ENCODE measurements around the gene BRICD5. TPM values are rescaled to one million over a fixed set of nuclear protein-coding genes. Genes with fewer than 3 reads are reported as not detected.

Gene BRICD5
- total and polyA plus RNA-seq, 2 experiments from 2014 or later, result 0.56 to 2.9 TPM

DNA sequence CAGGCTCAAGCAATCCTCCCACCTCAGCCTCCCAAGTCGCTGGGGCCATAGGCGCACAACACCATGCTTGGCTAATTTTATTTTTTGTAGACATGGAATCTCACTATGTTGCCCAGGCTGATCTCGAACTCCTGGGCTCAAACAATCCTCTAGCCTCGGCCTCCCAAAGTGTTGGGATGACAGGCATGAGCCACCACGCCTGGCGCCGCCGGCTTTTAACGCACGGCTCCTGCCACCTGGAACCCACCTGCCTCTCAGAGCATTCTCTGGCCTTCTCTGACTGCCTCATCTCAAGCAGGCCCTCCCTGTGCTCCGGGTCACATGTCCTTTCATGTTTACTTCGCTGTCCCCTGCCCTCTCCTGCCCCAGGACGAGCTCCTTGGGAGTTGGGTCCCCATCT lies 24.6 kb downstream of the BRICD5 start:
- no peaks in the 10 kb centered on the region for H3F3A ChIP-seq (ENCODE audit: insufficient read depth)
- no peak overlapping the region for H3K4me2 ChIP-seq (ENCODE audit: unreplicated experiment)
- H3K9me2 ChIP-seq (ENCODE audit: insufficient read depth), result no peaks in the 10 kb centered on the region
- no peak for DNase-seq
- no peaks in the 10 kb centered on the region for H3K4me1 ChIP-seq (ENCODE audit: insufficient read depth)
- H4K20me1 ChIP-seq (ENCODE audit: insufficient read depth), result no peaks in the 10 kb centered on the region
- no peaks in the 10 kb centered on the region for H3K36me3 ChIP-seq (ENCODE audit: low read depth)
- H3K9ac ChIP-seq, result no peak overlapping the region
- WGBS, 2 experiments (ENCODE audit: low coverage in 1 of 2, low lambda C conversion rate in 2 of 2, missing lambda C conversion rate in 2 of 2), result 78 to 80% methylated on average over 12 to 13 of the region's 13 CpGs
- no peak overlapping the region for H3K27ac ChIP-seq
- no peak overlapping the region for H3K4me3 ChIP-seq
- TF ChIP-seq EZH2 (IDR thresholded peaks at IDR 0.05; ENCODE audit: insufficient read depth, poor library complexity, severe bottlenecking), result no peak
- no peak for TF ChIP-seq EZH2phosphoT487 (IDR thresholded peaks at IDR 0.05; ENCODE audit: insufficient read depth, low read depth)
- H2AFZ ChIP-seq, result no peak overlapping the region
- in situ Hi-C loops (cut with MboI), result no loop called here
- H3K27me3 ChIP-seq (replicated peaks; ENCODE audit: insufficient read depth), result no peaks in the 10 kb centered on the region
- H3K79me2 ChIP-seq (ENCODE audit: insufficient read depth), result no peaks in the 10 kb centered on the region
- no peaks in the 10 kb centered on the region for H3K9me3 ChIP-seq (ENCODE audit: low read depth)

DNA sequence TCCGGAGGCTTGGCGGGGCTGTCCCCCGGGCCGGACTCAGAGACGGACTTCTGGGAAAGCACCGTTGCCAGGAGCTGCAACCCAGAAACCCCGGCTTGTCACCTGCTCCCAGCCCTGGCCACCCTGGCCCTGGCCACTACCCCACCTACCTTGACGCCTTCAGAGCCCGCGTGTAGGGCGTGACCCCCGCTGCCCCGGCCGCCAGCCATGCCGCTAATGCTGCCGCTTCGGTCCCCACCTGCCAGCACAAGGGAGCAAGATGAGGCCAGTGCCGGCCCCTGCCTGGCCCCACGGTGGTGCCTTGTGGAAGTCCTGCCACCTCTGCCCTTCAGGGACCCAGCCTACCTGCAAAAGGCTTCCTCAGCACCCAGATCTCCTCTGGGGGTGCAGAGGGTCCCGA lies 25.7 kb downstream of the BRICD5 start:
- Histone ChIP-seq H3K4me2 (ENCODE audit: unreplicated experiment) (no peak overlapping the region), H3K9ac (no peak overlapping the region), H4K20me1 (ENCODE audit: insufficient read depth) (no peaks in the 10 kb centered on the region), H3K27me3 (replicated peaks; ENCODE audit: insufficient read depth) (no peaks in the 10 kb centered on the region), H3K79me2 (ENCODE audit: insufficient read depth) (no peaks in the 10 kb centered on the region), H3F3A (ENCODE audit: insufficient read depth) (no peaks in the 10 kb centered on the region), H3K4me1 (ENCODE audit: insufficient read depth) (no peaks in the 10 kb centered on the region), H3K9me2 (ENCODE audit: insufficient read depth) (no peaks in the 10 kb centered on the region), H3K27ac (no peak overlapping the region), H2AFZ (no peak overlapping the region), H3K36me3 (ENCODE audit: low read depth) (no peaks in the 10 kb centered on the region), H3K9me3 (ENCODE audit: low read depth) (no peaks in the 10 kb centered on the region), H3K4me3 (no peak overlapping the region)
- in situ Hi-C loops (cut with MboI), result no loop called here
- no peak for DNase-seq
- TF ChIP-seq EZH2phosphoT487 (IDR thresholded peaks at IDR 0.05; ENCODE audit: insufficient read depth, low read depth), result no peak
- no peak for TF ChIP-seq EZH2 (IDR thresholded peaks at IDR 0.05; ENCODE audit: insufficient read depth, poor library complexity, severe bottlenecking)
- 88 to 89% methylated on average over 18 to 19 of the region's 20 CpGs for WGBS, 2 experiments (ENCODE audit: low coverage in 1 of 2, low lambda C conversion rate in 2 of 2, missing lambda C conversion rate in 2 of 2)

DNA sequence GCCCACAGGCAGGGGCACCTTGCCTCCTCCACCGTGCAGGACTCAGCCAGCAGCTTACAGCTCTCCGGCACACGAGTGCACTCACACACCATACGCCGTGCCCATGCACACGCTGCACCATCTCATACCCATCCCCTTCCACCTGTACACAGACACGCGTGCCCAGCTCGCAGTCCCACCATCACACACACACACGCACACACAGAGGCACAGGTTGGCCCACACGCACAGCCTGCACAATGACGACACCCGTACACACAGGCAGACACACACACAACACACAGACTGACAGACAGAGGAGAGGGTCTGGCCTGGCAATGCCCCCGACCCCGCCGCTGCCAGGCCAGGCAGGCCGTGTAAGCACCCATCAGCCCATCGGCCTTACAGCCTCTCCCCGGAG lies 26.3 kb downstream of the BRICD5 start:
- Histone ChIP-seq H4K20me1 (ENCODE audit: insufficient read depth) (no peaks in the 10 kb centered on the region), H3K9ac (no peak overlapping the region), H3K4me2 (ENCODE audit: unreplicated experiment) (no peak overlapping the region), H3K79me2 (ENCODE audit: insufficient read depth) (no peaks in the 10 kb centered on the region), H3K27ac (no peak overlapping the region), H3F3A (ENCODE audit: insufficient read depth) (no peaks in the 10 kb centered on the region), H3K4me1 (ENCODE audit: insufficient read depth) (no peaks in the 10 kb centered on the region), H2AFZ (no peak overlapping the region), H3K36me3 (ENCODE audit: low read depth) (no peaks in the 10 kb centered on the region), H3K27me3 (replicated peaks; ENCODE audit: insufficient read depth) (no peaks in the 10 kb centered on the region), H3K9me2 (ENCODE audit: insufficient read depth) (no peaks in the 10 kb centered on the region), H3K9me3 (ENCODE audit: low read depth) (no peaks in the 10 kb centered on the region), H3K4me3 (no peak overlapping the region)
- in situ Hi-C loops (cut with MboI), result no loop called here
- no peak for TF ChIP-seq EZH2 (IDR thresholded peaks at IDR 0.05; ENCODE audit: insufficient read depth, poor library complexity, severe bottlenecking)
- TF ChIP-seq EZH2phosphoT487 (IDR thresholded peaks at IDR 0.05; ENCODE audit: insufficient read depth, low read depth), result no peak
- WGBS, 2 experiments (ENCODE audit: low coverage in 1 of 2, low lambda C conversion rate in 2 of 2, missing lambda C conversion rate in 2 of 2), result 83 to 84% methylated on average over 19 of the region's 19 CpGs
- DNase-seq, result no peak

DNA sequence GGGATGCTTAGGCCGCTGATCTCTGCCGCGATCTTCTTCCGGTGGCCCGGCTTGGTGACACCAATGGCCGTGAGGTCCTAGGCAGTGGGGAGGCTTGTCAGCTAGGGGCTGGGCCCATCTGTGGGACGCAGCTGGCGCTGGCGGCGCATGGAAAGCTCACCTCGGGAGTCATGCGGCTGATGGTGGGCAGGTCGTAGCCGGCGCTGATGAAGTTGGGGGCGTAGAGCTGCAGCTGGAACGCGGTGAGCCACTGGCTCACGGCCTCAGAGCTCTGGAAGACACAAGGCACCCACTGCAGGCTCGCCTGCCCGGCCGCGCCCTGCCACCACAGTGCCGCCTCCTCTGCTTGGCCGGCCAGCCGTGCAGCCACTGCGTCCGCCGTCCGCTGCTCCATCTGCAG lies 27.0 kb downstream of the BRICD5 start:
- in situ Hi-C loops (cut with MboI), result no loop called here
- Histone ChIP-seq H3K9me2 (ENCODE audit: insufficient read depth) (no peaks in the 10 kb centered on the region), H3K79me2 (ENCODE audit: insufficient read depth) (no peaks in the 10 kb centered on the region), H3K9me3 (ENCODE audit: low read depth) (no peaks in the 10 kb centered on the region), H3K36me3 (ENCODE audit: low read depth) (no peaks in the 10 kb centered on the region), H3K27ac (no peak overlapping the region), H4K20me1 (ENCODE audit: insufficient read depth) (no peaks in the 10 kb centered on the region), H3K27me3 (replicated peaks; ENCODE audit: insufficient read depth) (no peaks in the 10 kb centered on the region), H3K4me1 (ENCODE audit: insufficient read depth) (no peaks in the 10 kb centered on the region), H3F3A (ENCODE audit: insufficient read depth) (no peaks in the 10 kb centered on the region), H3K9ac (no peak overlapping the region), H2AFZ (no peak overlapping the region), H3K4me2 (ENCODE audit: unreplicated experiment) (no peak overlapping the region), H3K4me3 (no peak overlapping the region)
- DNase-seq, result no peak
- TF ChIP-seq EZH2 (IDR thresholded peaks at IDR 0.05; ENCODE audit: insufficient read depth, poor library complexity, severe bottlenecking) (no peak), EZH2phosphoT487 (IDR thresholded peaks at IDR 0.05; ENCODE audit: insufficient read depth, low read depth) (no peak)
- 90 to 93% methylated on average over 29 to 30 of the region's 30 CpGs for WGBS, 2 experiments (ENCODE audit: low coverage in 1 of 2, low lambda C conversion rate in 2 of 2, missing lambda C conversion rate in 2 of 2)

DNA sequence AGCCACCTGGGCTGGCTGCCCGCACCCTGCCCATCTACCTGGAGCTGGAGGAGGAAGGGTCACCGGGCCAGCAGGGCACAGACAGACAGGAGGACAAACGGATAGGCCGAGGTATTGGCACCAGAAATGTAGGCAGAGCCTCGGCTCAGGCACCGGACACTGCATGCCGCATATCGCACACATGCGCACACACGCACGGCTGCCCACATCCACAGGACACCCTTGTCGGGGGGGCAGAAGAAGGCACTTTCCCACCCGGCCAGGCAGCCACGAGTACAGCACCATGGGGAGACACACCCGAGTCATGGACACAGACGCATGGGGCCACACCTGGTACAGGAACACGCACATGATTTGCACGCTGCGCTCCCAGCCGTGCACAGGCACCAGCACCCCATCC lies 28.7 kb downstream of the BRICD5 start:
- Histone ChIP-seq H4K20me1 (ENCODE audit: insufficient read depth) (no peaks in the 10 kb centered on the region), H3K4me3 (no peak overlapping the region), H3K4me2 (ENCODE audit: unreplicated experiment) (no peak overlapping the region), H3K9me2 (ENCODE audit: insufficient read depth) (no peaks in the 10 kb centered on the region), H3K9me3 (ENCODE audit: low read depth) (no peaks in the 10 kb centered on the region), H3F3A (ENCODE audit: insufficient read depth) (no peaks in the 10 kb centered on the region), H3K27ac (no peak overlapping the region), H3K79me2 (ENCODE audit: insufficient read depth) (no peaks in the 10 kb centered on the region), H2AFZ (no peak overlapping the region), H3K9ac (no peak overlapping the region), H3K4me1 (ENCODE audit: insufficient read depth) (no peaks in the 10 kb centered on the region), H3K36me3 (ENCODE audit: low read depth) (no peaks in the 10 kb centered on the region), H3K27me3 (replicated peaks; ENCODE audit: insufficient read depth) (no peaks in the 10 kb centered on the region)
- DNase-seq, result no peak
- WGBS, 2 experiments (ENCODE audit: low coverage in 1 of 2, low lambda C conversion rate in 2 of 2, missing lambda C conversion rate in 2 of 2), result 91% methylated on average over 20 of the region's 20 CpGs
- in situ Hi-C loops (cut with MboI), result no loop called here
- no peak for TF ChIP-seq EZH2phosphoT487 (IDR thresholded peaks at IDR 0.05; ENCODE audit: insufficient read depth, low read depth)
- TF ChIP-seq EZH2 (IDR thresholded peaks at IDR 0.05; ENCODE audit: insufficient read depth, poor library complexity, severe bottlenecking), result no peak
